ENCODE data around the gene OGDH.
"Not testable (repeated sequence)": the region's sequence is repeated elsewhere in the genome, so short reads cannot be mapped to it uniquely, and the experiment has no call there.

OGDH gene

DNA sequence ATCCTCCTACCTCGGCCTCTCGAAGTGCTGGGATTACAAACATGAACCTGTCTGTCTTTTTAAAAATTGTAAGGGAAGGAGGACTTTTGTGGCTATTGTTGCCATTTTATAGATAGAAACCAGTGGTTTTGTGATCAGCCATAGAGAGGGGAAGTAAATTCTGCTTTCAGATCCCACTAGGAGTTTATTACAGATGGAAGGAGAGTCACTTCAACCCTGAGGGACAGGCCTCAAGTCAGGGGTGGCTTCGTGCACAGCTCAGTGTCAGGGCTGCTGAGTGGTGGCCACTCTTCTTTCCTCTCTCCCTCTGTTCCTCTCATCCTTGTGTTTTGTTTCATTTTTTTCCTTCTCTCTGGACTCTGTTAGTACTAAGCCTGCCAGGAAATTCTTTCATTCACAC lies 60.8 kb downstream of the OGDH start:
- no peak for DNase-seq (ENCODE audit: low read depth in 2 of 2)

DNA sequence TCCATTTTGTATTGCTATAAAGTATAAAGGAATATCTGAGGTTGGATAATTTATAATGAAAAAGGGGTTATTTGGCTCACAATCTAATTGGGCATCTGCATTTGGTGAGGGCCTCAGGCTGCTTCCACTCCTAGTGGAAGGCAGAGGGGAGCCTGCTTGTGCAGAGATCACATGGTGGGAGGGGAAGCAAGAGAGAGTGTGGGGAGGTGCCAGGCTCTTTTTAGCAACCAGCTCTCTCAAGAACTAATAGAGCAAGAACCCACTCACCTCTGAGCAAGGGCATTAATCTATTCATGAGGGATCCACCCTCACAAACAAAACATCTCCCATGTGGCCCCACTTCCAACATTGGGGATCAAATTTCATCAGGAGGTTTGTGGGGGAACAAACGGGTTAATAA lies 64.6 kb downstream of the OGDH start:
- no peak for DNase-seq (ENCODE audit: low read depth in 2 of 2)

DNA sequence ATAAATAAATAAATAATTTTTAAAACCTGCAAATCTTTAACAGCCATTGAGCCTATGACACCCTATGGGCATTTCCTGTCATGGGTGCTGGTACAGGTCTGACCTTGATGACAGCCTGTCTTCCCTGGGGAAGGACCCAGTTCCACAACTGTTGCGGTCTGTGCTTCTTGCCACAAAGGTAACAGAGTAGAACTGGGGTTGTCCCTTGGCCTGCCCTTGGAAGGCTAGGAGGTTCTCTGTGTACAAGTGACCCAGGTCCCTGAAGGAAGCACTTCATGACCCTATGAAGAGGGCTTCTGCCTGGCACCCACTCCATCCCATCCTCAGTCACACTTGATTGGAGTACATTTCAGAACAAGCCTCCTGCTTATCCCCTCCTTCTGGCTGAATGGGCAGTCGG lies 66.9 kb downstream of the OGDH start:
- no peak for DNase-seq (ENCODE audit: low read depth in 2 of 2)

- no peak for DNase-seq (ENCODE audit: low read depth in 2 of 2)
Measured at GRCh38 chr7:44673771-44674170, 67.3 kb downstream of the OGDH start.

- DNase-seq (ENCODE audit: low read depth in 2 of 2), result no peak
Measured at GRCh38 chr7:44674381-44674780, 68.0 kb downstream of the OGDH start.

DNA sequence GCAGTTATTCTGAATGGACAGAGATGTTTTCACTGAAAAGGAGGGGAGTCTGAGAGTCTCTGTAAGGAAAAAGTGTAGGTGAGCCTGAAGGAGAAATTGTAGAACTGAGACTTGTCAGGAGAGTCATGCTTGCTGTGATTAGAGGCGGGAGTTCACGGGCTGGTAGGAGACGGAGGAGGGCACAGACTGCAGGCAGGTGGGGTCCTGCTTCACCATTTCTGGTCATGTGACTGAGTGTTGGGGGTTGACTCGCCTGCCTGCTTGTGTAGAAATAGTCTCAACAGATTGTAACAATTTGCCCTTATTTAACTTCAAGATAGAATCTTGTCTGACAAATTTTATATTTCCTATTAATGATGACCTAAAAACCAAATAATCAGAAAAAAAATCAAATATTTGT lies 70.3 kb downstream of the OGDH start:
- DNase-seq (ENCODE audit: low read depth in 2 of 2), result no peak

- DNase-seq (ENCODE audit: low read depth in 2 of 2), result no peak
Measured at GRCh38 chr7:44678101-44678470, 71.7 kb downstream of the OGDH start.

GRCh38 chr7:44678471-44679179 lies 72.2 kb downstream of the OGDH start:
- DNase-seq (ENCODE audit: low read depth in 2 of 2), result no peak

- no peak for DNase-seq (ENCODE audit: low read depth in 2 of 2)
Measured at GRCh38 chr7:44681645-44682044, 75.2 kb downstream of the OGDH start.

GRCh38 chr7:44685723-44686122 lies 79.3 kb downstream of the OGDH start:
- DNase-seq (ENCODE audit: low read depth in 2 of 2), result no peak

DNA sequence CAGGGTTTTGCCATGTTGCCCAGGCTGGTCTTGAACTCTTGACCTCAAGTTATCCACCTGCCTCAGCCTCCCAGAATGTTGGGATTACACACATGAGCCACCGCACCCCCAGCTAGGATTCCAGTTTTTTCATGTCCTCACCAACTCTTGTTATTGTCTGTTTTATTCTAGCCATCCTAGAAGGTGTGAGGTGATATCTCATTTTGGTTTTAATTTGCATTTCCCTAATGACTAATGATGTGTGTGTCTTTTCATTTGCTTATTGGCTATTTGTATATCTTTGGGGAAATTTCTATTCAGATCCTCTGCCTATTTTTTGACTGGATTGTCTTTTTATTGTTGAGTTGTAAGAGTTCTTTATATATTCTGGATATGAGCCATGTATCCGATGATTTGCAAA lies 83.0 kb downstream of the OGDH start:
- no peak for DNase-seq (ENCODE audit: low read depth in 2 of 2)

DNA sequence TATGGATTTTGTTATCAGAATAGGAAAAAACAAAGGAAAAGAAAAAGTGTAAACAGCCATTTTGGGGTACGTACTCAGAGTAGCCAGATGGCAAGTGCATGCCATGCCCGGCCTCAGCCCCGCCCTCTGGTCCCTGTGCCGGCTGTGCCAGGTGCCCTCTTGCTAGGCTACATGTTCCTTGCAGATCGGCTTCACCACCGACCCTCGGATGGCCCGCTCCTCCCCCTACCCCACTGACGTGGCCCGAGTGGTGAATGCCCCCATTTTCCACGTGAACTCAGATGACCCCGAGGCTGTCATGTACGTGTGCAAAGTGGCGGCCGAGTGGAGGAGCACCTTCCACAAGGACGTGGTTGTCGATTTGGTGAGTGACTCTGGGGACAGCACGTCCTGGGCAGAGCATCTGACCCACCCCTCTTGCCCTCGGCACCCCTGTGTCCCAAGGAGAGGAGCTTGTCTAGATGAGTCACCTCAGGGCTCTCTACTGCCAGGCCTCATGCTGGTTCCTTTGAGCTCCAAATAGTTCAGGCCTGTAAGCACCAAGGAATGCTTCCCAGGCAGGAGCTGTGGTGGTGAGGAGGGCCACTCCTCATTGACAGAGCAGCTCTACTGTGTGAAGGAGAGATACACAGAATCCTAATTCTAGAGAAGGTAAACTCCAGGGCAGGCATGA lies 87.3 kb downstream of the OGDH start:
- DNase-seq (ENCODE audit: low read depth in 2 of 2), result no peak

DNA sequence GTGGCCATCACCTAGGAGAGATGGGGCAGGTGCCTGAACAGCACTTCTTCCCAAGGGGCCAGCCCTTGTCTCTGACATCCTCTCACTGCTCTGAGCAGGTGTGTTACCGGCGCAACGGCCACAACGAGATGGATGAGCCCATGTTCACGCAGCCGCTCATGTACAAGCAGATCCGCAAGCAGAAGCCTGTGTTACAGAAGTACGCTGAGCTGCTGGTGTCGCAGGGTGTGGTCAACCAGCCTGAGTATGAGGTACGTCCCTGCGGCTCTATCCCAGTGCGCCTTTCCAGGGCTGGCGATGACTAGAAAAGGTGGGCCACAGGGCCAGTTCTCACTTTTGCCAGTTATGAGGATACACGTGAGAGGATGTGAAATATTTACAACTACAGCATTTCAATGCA lies 87.9 kb downstream of the OGDH start:
- no peak for DNase-seq (ENCODE audit: low read depth in 2 of 2)

- no peak for DNase-seq (ENCODE audit: low read depth in 2 of 2)
Measured at GRCh38 chr7:44694766-44695165, 88.3 kb downstream of the OGDH start.

DNA sequence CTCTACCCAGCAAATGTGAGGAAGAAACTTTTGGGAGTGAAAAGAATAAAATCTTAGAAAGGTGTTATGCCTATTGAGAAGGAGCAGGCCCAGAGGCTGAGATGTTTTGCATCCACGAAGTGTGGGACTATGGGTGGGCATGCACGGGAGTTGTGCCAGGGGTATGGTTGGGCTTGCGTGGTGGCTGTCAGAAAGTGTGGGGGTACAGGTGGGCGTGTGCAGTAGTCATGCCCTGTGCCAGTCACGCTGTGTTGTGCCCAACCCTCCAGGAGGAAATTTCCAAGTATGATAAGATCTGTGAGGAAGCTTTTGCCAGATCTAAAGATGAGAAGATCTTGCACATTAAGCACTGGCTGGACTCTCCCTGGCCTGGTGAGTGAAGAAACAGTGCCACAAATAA lies 89.3 kb downstream of the OGDH start:
- no peak for DNase-seq (ENCODE audit: low read depth in 2 of 2)

- no peak for DNase-seq (ENCODE audit: low read depth in 2 of 2)
Measured at GRCh38 chr7:44696728-44697127, 90.3 kb downstream of the OGDH start.

DNA sequence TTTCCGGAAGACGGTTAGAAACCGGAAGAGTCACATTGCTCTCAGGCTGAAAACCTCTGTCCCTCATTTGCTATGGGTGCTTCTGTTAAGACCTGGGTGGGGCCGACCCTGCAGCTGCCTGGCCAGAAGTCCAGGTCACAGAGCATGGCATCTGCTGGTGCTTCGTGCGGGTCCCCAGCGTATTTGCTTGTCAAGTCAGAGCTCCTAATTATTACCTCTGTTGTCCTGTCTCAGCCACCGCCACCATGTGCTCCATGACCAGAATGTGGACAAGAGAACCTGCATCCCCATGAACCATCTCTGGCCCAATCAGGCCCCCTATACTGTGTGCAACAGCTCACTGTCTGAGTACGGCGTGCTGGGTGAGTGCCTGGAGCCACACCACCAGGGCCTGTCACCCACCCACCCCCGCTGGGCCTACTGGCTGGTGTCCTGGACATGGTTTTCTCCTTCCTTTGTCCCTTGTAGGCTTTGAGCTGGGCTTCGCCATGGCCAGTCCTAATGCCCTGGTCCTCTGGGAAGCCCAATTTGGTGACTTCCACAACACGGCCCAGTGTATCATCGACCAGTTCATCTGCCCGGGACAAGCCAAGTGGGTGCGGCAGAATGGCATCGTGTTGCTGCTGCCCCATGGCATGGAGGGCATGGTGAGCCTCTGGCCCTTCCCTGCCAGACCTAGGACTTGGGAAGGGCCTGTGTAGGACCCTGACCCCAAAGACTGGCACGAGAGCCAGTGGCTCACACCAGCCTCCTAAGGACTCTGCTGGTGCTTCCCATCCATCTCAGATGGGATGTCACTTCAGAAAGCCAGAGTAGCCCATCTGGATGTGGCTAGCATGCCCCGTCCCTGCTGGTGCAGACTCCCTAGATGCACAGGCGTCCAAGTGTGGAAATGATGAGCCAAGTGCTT lies 91.0 kb downstream of the OGDH start:
- DNase-seq (ENCODE audit: low read depth in 2 of 2), result no peak

DNA sequence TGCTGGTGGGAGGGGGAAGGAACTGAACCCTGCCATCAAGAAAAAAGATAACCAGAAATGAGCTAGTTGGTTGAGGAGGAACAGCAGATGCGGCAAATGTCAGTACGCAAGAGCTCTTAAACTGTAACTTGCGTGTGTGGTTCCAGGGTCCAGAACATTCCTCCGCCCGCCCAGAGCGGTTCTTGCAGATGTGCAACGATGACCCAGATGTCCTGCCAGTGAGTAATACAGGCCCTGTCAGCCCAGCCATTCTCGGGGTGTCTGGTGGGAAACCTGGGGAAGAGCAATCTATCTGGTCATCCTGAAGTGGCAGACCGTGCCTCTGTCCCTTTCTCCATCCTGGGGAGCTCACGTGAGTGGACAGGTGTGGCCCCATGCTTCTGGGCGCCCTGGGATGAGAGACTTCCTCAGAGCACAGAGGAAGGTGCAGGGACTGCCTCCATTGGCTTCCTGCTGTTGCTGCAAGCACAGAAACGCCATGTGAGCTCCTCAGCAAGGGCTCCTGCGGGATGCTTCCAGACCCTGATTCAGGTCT lies 91.7 kb downstream of the OGDH start:
- DNase-seq (ENCODE audit: low read depth in 2 of 2), result no peak

- DNase-seq (ENCODE audit: low read depth in 2 of 2), result not testable (repeated sequence)
Measured at GRCh38 chr7:44699598-44699997, 93.2 kb downstream of the OGDH start.

- DNase-seq (ENCODE audit: low read depth in 2 of 2), result no peak
Measured at GRCh38 chr7:44700322-44700721, 93.9 kb downstream of the OGDH start.

DNA sequence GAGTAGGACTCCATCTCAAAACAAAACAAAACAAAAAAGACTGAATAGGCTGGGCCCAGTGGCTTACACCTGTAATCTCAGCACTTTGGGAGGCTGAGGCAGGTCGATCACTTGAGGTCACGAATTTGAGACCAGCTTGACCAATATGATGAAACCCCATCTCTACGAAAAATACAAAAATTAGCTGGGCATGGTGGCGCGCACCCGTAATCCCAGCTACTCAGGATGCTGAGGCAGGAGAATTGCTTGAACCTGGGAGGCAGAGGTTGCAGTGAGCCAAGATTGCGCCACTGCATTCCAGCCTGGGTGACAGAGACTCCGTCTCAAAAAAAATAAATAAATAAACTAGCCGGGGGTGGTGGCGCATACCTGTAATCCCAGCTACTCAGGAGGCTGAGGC lies 97.0 kb downstream of the OGDH start:
- not testable (repeated sequence) for DNase-seq (ENCODE audit: low read depth in 2 of 2)

DNA sequence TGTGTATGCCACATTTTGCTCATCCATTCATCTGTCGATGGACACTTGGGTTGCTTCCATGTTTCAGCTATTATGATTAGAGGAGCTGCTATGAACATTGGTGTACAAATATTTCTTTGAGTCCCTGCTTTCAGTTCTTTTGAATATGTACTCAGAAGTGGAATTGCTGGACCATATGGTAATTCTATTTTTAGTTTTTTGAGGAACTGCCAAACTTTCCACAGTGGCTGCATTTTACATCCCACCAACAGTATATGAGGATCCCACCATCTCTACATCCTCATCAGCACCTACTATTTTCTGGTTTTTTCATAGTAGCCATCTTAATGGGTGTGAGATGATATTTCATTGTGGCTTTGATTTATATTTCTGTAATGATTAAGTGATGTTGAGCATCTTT lies 97.5 kb downstream of the OGDH start:
- DNase-seq (ENCODE audit: low read depth in 2 of 2), result no peak
